DMS53 (cell line): ENCODE measurements around the gene CTIF.

ENCODE experiments used
- DNase-seq: peaks from one replicate; lab custom pipeline; 2025; lab: John Stamatoyannopoulos, UW

CTIF gene

GRCh38 chr18:48732767-48733424, 194.1 kb downstream of the CTIF start:
- no peak for DNase-seq

GRCh38 chr18:48733643-48734253, 194.9 kb downstream of the CTIF start:
- no peak for DNase-seq

GRCh38 chr18:48734460-48734859, 195.6 kb downstream of the CTIF start:
- no peak for DNase-seq

- no peak for DNase-seq
These were observed 196.3 kb downstream of the CTIF start for GRCh38 chr18:48735080-48735676.

- no peak for DNase-seq
These were observed 196.9 kb downstream of the CTIF start for GRCh38 chr18:48735681-48736255.

- DNase-seq, result no peak
These were observed 197.8 kb downstream of the CTIF start for GRCh38 chr18:48736321-48737260.

GRCh38 chr18:48739266-48740067, 200.6 kb downstream of the CTIF start:
- no peak for DNase-seq

- no peak for DNase-seq
These were observed 201.2 kb downstream of the CTIF start for GRCh38 chr18:48740068-48740440.

- DNase-seq, result no peak
These were observed 202.1 kb downstream of the CTIF start for GRCh38 chr18:48740851-48741485.

GRCh38 chr18:48741866-48742265, 203.0 kb downstream of the CTIF start:
- no peak for DNase-seq

GRCh38 chr18:48742304-48742703, 203.5 kb downstream of the CTIF start:
- no peak for DNase-seq

- no peak for DNase-seq
These were observed 204.1 kb downstream of the CTIF start for GRCh38 chr18:48742706-48743475.

GRCh38 chr18:48743886-48744285, 205.1 kb downstream of the CTIF start:
- DNase-seq, result no peak

- no peak for DNase-seq
These were observed 206.5 kb downstream of the CTIF start for GRCh38 chr18:48745293-48745692.

GRCh38 chr18:48749768-48750167, 210.9 kb downstream of the CTIF start:
- DNase-seq, result no peak

GRCh38 chr18:48750485-48751175, 211.8 kb downstream of the CTIF start:
- DNase-seq, result no peak

- no peak for DNase-seq
These were observed 213.1 kb downstream of the CTIF start for GRCh38 chr18:48751727-48752468.

GRCh38 chr18:48752478-48752877, 213.6 kb downstream of the CTIF start:
- DNase-seq, result no peak

- no peak for DNase-seq
These were observed 214.1 kb downstream of the CTIF start for GRCh38 chr18:48752928-48753327.
